ENCODE results near the gene GALNT2. TPM values are rescaled to one million over a fixed set of nuclear protein-coding genes. Genes with fewer than 3 reads are reported as not detected.

Gene GALNT2
- total and polyA plus RNA-seq, 2 of the 4 experiments (the other 2 are of a cell fraction) = 50.4 to 189 TPM

GRCh38 chr1:230306169-230306568 is 239.1 kb downstream of the GALNT2 start:
- Histone ChIP-seq H2BK15ac (ENCODE audit: low read depth, low read length) (no peak overlapping the region), H3K14ac (replicated peaks; ENCODE audit: low read depth, low read length) (no peak overlapping the region), H4K20me1 (ENCODE audit: insufficient read depth, low read length) (no peaks in the 10 kb centered on the region), H2AK5ac (ENCODE audit: low read depth, low read length) (no peak overlapping the region), H2AK9ac (replicated peaks; ENCODE audit: low read depth, low read length, poor library complexity) (no peak overlapping the region), H4K91ac (ENCODE audit: insufficient read depth, low read depth, low read length) (no peak overlapping the region), H3K4me2 (ENCODE audit: low read depth, low read length) (no peak overlapping the region), H2AFZ (replicated peaks; ENCODE audit: low read length, poor library complexity) (no peak overlapping the region), H2BK20ac (ENCODE audit: low read depth, low read length) (no peak overlapping the region), H3K79me1 (ENCODE audit: low read depth in 1 of 2, low read length in 2 of 2) (no peaks in the 10 kb centered on the region), H4K5ac (ENCODE audit: low read depth, low read length) (no peak overlapping the region), H3K9ac (ENCODE audit: low read depth, low read length) (no peak overlapping the region), H3K4me3 (ENCODE audit: insufficient read depth, low read depth, low read length) (no peak overlapping the region), H3K9me1 (ENCODE audit: insufficient read depth, low read length) (no peaks in the 10 kb centered on the region), H3K18ac (ENCODE audit: low read depth, low read length) (no peak overlapping the region), H3K56ac (ENCODE audit: extremely low read depth, insufficient read depth, low read length) (no peak overlapping the region), H4K8ac (ENCODE audit: low read depth in 2 of 2, low read length in 2 of 2) (no peak overlapping the region), H3K4ac (ENCODE audit: low read depth, low read length) (no peak overlapping the region), H3K27ac (ENCODE audit: insufficient read depth, low read length) (no peak overlapping the region), H3K27me3 (ENCODE audit: control insufficient read depth, insufficient read depth, low read length) (no peaks in the 10 kb centered on the region; the same call in 1 of the 2 replicates), H3K9me3 (ENCODE audit: control insufficient read depth, insufficient read depth, low read length) (no peaks in the 10 kb centered on the region), H3K23ac (ENCODE audit: low read depth, low read length) (no peak overlapping the region), H2BK5ac (ENCODE audit: low read depth, low read length, poor library complexity, severe bottlenecking) (no peak overlapping the region), H2BK120ac (ENCODE audit: low read depth, low read length) (no peak overlapping the region), H3K36me3 (ENCODE audit: control insufficient read depth, insufficient read depth, low read length) (no peaks in the 10 kb centered on the region), H3K4me1 (ENCODE audit: control insufficient read depth, insufficient read depth, low read length) (no peaks in the 10 kb centered on the region)
- intact Hi-C loops (cut with micrococcal nuclease) = no loop called here
- no TSS peak for BruUV-seq (replicated peaks)
- DNase-seq = no peak
- no peak for TF ChIP-seq SMC3 (IDR thresholded peaks at IDR 0.05; ENCODE audit: low read depth, low read length)
- TF ChIP-seq MAFK (IDR thresholded peaks at IDR 0.05; ENCODE audit: low read depth, low read length) = no peak
- TF ChIP-seq CTCF (conservative IDR thresholded peaks at IDR 0.05; ENCODE audit: low read depth, low read length) = no peak
- no peak for TF ChIP-seq USF2 (IDR thresholded peaks at IDR 0.05; ENCODE audit: low read depth, low read length)
- no peak for TF ChIP-seq ELK1 (IDR thresholded peaks at IDR 0.05; ENCODE audit: borderline replicate concordance, low read depth, low read length)
- no peak for TF ChIP-seq MXI1 (IDR thresholded peaks at IDR 0.05; ENCODE audit: borderline replicate concordance, low read depth, low read length)
- no peak for TF ChIP-seq POLR2A (IDR thresholded peaks at IDR 0.05; ENCODE audit: low read depth, low read length)
- TF ChIP-seq CEBPB (IDR thresholded peaks at IDR 0.05; ENCODE audit: low read depth, low read length) = no peak
- TF ChIP-seq RCOR1 (IDR thresholded peaks at IDR 0.05; ENCODE audit: insufficient replicate concordance, low read length) = no peak
- TF ChIP-seq RFX5 (IDR thresholded peaks at IDR 0.05; ENCODE audit: low read depth, low read length) = no peak
- TF ChIP-seq CHD1 (IDR thresholded peaks at IDR 0.05; ENCODE audit: low read depth, low read length) = no peak
- no peak for TF ChIP-seq RAD21 (IDR thresholded peaks at IDR 0.05; ENCODE audit: low read length)
- no peak for TF ChIP-seq NFE2L2 (IDR thresholded peaks at IDR 0.05; ENCODE audit: low read depth, low read length)
- no peak for TF ChIP-seq MAZ (IDR thresholded peaks at IDR 0.05; ENCODE audit: borderline replicate concordance, low read depth, low read length)
- TF ChIP-seq BHLHE40 (IDR thresholded peaks at IDR 0.05; ENCODE audit: low read depth, low read length) = no peak
- no peak for TF ChIP-seq FOS (IDR thresholded peaks at IDR 0.05; ENCODE audit: low read depth, low read length)
- no CpG with 5 or more reads among the region's 4 CpGs for WGBS, 2 experiments (ENCODE audit: extremely low coverage in 2 of 2, insufficient read length in 1 of 2)
- no peak for ATAC-seq (ENCODE audit: low read depth)
- ChIA-PET CTCF (interaction anchor here (1.0 kb wide), 1 partner anchor 645 kb away, joined by 3 read pairs; no protein-coding TSS in a partner anchor), POLR2A (ENCODE audit: unreplicated experiment) (no interaction called here)
- dilution Hi-C loops (cut with HindIII; ENCODE audit: low sequenced_read_pairs, unreplicated experiment) = no loop called here
- in situ Hi-C loops (cut with MboI; ENCODE audit: low sequenced_read_pairs) = loop anchor here (25.0 kb wide), 1 partner anchor 1044 kb away; the partner anchor contains the start of gene RAB4A

Measured in IMR-90 (cell line).